ENCODE measurements around the gene KIF3A.
"Not testable (repeated sequence)": the region's sequence is repeated elsewhere in the genome, so short reads cannot be mapped to it uniquely, and the experiment has no call there.

The KIF3A gene

GRCh38 chr5:132718544-132719312 lies 18.6 kb downstream of the KIF3A start:
- no peak for DNase-seq (ENCODE audit: low read depth)

- no peak for DNase-seq (ENCODE audit: low read depth)
Measured at GRCh38 chr5:132714456-132715307, 22.7 kb downstream of the KIF3A start.

- DNase-seq (ENCODE audit: low read depth): no peak
Measured at GRCh38 chr5:132708645-132709044, 28.7 kb downstream of the KIF3A start.

GRCh38 chr5:132704875-132705274 lies 32.5 kb downstream of the KIF3A start:
- DNase-seq (ENCODE audit: low read depth): no peak

- no peak for DNase-seq (ENCODE audit: low read depth)
Measured at GRCh38 chr5:132695956-132696355, 41.4 kb downstream of the KIF3A start.

GRCh38 chr5:132692632-132692967 lies 44.7 kb downstream of the KIF3A start:
- DNase-seq (ENCODE audit: low read depth): no peak

- not testable (repeated sequence) for DNase-seq (ENCODE audit: low read depth)
Measured at GRCh38 chr5:132691755-132692631, 45.4 kb downstream of the KIF3A start.

GRCh38 chr5:132690156-132690555 lies 47.2 kb downstream of the KIF3A start:
- DNase-seq (ENCODE audit: low read depth): no peak

- DNase-seq (ENCODE audit: low read depth): no peak
Measured at GRCh38 chr5:132689513-132689912, 47.8 kb downstream of the KIF3A start.

- no peak for DNase-seq (ENCODE audit: low read depth)
Measured at GRCh38 chr5:132688536-132689339, 48.6 kb downstream of the KIF3A start.

GRCh38 chr5:132687995-132688394 lies 49.4 kb downstream of the KIF3A start:
- DNase-seq (ENCODE audit: low read depth): no peak

- DNase-seq (ENCODE audit: low read depth): no peak
Measured at GRCh38 chr5:132686193-132686592, 51.2 kb downstream of the KIF3A start.

- no peak for DNase-seq (ENCODE audit: low read depth)
Measured at GRCh38 chr5:132684922-132685720, 52.2 kb downstream of the KIF3A start.

GRCh38 chr5:132684491-132684890 lies 52.9 kb downstream of the KIF3A start:
- DNase-seq (ENCODE audit: low read depth): no peak

- no peak for DNase-seq (ENCODE audit: low read depth)
Measured at GRCh38 chr5:132681983-132682382, 55.4 kb downstream of the KIF3A start.

- DNase-seq (ENCODE audit: low read depth): no peak
Measured at GRCh38 chr5:132681476-132681831, 55.9 kb downstream of the KIF3A start.

GRCh38 chr5:132680780-132681475 lies 56.4 kb downstream of the KIF3A start:
- DNase-seq (ENCODE audit: low read depth): no peak

GRCh38 chr5:132679717-132680380 lies 57.5 kb downstream of the KIF3A start:
- DNase-seq (ENCODE audit: low read depth): no peak

GRCh38 chr5:132679166-132679565 lies 58.2 kb downstream of the KIF3A start:
- DNase-seq (ENCODE audit: low read depth): no peak

GRCh38 chr5:132678735-132679134 lies 58.6 kb downstream of the KIF3A start:
- DNase-seq (ENCODE audit: low read depth): no peak
